ENCODE measurements around the gene ZSWIM6. TPM values are rescaled to one million over a fixed set of nuclear protein-coding genes. Genes with fewer than 3 reads are reported as not detected.

The ZSWIM6 gene
- total RNA-seq, 1 donor from 2014 or later: 5.9 TPM

DNA sequence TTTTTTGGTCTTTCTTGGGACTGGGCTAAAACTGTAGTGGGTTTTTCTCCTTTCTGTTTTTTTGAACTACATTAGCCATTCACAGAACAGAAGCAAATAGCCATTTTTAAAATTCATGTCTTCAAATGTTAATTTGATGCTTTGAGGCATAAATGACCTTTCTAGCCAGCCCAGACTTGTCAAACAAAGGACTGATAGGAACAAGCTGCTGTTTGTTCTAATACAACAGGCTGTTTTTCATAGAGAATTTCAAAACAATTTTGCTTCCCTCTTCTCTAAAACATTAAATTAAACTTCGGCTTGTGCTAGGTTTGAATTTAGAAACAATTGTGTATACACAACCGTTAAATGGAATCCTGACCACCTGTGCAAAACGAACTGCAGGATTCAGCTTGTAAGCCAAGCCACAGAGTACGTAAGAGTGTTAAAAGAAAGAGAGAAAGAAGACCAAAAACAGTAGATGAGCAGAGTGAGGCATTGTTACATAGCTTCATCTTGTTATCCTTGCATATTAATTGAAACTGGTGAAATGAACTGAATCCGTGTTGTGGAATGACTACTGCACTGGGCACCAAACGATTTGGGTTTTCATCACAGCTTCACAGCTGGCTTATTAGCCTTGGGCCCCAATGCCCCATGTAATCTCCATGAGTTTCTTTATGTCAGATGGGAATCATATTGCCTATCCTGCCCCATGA lies 100.0 kb downstream of the ZSWIM6 start:
- intact Hi-C loops (cut with micrococcal nuclease): no loop called here

DNA sequence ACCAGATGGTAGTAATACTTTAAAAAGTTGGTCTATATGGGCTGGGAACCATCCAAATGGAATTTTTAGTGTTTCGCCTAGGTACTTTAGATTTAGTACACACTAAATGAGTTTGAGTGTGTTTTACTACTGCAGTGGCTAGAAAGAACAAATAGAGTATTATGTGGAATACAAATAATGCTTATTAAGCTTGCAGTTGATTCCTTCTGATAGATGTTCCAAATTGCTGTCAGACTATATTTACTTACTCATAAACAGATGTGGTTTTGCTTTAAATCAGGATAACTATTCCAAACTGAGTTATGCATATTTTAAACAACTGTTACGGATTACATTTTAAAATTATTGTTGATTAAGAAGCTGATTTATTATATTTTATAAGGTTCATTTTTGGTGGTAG lies 103.3 kb downstream of the ZSWIM6 start:
- intact Hi-C loops (cut with micrococcal nuclease): no loop called here

DNA sequence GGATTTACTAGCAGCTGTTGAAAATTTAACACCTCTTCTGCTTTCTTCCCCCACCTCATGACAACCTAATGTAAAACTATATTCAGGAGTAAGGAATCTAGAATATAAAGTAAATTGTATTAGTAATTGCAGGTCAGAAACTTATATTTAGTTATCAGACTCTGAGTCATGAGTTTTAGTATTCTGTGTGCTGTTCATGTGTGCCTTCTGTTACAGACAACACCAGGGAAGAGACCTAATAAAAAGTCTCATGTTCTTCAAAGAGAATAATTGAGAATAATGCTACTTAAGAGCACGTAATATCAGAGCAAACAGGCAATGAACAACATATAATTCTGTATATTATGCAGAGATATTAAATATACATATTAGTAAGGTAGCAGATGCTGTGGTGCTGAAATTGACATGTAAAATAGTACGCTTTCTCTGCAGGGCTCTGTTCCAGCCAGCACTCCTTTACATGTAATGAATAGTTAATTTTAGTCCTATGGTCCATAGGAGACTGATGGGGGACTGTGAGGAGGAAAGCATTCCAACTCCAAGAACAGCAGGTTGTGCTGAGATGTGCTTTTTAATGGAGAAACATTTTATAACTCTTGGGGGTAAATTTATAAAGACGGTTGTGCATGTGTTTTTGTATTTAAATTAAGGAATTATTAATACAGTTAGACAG lies 106.4 kb downstream of the ZSWIM6 start:
- intact Hi-C loops (cut with micrococcal nuclease): no loop called here

DNA sequence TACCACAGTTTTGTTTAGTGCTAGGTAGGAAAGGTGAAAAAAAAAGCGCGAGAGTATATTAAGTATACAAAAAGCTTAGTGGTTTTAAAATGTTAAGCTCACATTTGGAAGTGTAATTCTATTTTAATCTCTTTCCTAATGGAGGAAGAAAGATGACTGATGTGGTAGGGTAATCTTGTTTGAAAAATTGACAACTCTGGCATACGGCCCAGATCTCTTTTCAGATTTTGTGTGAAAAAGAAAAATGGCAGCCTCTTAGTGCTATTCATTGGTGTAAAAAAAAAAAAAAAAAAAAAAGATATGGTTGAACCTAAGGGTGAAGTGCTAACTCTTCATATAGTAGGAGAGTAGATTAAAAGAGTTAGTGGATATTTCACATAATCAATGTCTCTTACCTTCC lies 108.0 kb downstream of the ZSWIM6 start:
- intact Hi-C loops (cut with micrococcal nuclease): no loop called here

DNA sequence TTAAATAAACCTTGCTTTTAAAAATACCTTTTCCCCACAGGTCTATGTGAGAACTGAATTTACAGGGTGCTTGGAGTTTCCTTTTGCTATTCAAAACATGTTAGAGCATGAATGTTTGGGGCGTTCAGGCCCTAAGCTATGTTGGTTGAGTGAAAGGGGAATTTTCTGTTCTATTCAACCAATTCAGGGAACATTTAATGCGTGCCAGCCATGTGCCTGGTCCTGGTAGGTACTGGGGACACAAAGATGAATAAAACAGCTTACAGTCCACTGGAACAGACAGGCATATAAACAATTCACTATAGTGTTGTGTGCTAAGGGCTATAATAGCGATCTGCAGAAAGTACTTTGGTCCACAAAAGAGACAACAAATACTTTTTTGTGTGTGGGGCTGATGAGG lies 108.5 kb downstream of the ZSWIM6 start:
- intact Hi-C loops (cut with micrococcal nuclease): no loop called here

DNA sequence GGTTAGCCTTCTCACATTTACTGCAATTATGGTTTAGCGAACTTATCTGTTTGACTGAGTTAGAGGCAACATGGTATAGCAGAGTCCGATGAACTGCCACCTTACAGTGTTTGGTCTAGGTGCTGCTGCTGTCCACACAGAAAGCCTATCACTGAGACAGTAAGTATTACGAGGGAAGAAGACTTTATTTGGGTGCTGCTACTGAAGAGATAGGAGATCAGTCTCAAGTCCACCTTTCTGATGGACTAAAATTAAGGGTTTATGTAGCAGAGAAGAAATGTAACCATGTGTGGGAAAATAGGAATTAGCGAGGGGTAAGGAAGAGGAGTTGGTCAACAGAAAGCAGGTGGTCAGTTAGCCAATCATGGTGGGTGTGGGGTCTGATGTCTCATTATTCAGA lies 109.7 kb downstream of the ZSWIM6 start:
- intact Hi-C loops (cut with micrococcal nuclease): no loop called here

DNA sequence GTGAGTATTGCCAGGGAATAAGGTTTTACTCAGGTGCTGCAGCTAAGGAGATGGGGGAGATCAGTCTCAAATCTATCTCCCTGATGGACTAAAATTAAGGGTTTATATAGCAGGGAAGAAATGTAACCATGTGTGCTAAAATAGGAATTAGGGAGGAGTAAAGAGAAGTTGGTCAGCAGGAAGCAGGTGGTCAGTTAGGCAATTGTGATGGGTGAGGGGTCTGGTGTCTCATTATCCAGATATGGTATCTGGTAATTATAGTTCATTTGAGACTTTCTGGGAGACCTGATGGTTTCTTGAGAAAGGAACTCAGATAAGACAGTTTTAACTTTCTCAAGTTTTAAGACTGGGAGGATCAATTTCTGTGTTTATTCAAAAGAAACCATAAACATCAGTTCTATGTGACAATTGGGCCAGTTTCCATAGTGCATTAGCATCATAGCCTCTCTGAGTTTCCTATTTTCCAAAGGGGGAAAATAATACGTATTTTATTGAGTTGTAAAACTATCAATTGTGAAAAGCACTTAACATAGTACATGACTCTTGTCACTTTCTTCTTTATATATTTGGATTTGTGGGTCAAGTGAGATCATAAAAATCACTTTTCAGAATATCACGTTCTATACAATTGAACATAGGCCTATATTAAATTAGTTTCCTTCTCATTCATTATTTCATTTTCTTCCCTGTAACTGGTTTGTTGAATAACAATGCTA lies 115.9 kb downstream of the ZSWIM6 start:
- intact Hi-C loops (cut with micrococcal nuclease): no loop called here

DNA sequence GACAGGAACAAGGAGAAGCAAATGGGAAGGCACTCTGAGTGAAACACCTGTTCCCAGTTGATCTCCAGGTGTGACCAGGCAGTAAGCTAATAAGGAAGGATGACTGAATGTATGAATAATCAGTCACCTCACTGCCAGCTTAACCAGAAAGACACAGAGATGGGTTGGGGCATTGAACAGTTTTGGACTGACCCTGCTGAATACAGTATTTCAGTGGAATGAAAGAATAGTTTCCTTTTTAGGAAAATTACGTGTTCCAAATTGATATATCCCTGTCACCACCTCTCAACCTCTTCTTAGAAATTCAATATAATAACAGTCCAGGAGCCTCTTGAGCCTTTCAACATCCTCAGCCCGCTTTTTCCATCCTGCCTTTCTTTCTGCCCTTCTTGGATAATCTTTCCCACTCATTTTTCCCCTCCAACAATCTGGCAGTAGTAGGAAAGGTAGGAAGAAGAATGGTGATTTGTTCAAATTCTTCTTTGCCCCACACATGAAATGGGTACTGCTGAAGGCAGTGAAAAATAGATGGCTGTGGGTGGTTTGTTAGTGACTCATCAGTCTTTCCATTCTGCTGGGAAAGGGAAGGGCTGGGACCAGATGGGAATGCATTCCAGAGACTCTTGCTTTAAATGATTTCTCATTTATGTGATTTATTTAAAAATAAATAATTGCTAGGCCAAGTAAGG lies 117.9 kb downstream of the ZSWIM6 start:
- intact Hi-C loops (cut with micrococcal nuclease): no loop called here

DNA sequence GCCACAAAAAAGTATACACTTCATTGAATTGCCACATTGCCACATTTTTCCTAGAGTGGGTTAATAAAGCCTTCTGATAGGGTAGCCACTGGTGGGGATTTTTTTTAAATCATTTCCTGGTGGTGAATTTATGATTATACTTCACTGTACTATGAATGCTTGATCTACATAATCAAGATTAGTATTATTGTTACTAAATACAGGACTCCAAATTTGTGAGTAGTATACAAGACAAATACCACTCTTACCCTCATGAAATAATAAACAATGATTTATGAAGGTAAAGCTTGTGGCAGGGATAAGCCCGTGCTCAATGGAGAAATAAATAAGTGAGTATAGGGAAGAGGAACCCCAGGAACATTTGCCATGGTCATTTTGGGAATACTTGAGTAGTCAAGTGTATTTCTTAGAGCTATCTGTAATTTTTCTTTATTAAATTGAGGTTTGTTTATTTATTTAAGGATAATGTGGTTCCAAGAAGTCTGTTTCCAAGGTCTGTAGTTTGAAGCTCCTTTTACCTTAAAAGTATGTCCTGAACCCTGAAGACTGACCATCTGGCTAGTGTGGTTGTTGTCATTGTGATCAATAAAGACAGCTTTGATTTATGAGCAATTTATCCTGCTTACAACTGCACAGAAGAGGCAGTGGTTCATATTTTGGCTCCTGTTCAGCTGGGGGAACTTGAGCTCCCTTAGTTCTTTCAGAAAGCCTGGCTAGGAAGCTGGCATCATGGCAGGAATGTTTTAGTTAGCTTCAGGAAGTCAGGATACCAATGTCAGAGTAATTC lies 118.6 kb downstream of the ZSWIM6 start:
- intact Hi-C loops (cut with micrococcal nuclease): no loop called here

DNA sequence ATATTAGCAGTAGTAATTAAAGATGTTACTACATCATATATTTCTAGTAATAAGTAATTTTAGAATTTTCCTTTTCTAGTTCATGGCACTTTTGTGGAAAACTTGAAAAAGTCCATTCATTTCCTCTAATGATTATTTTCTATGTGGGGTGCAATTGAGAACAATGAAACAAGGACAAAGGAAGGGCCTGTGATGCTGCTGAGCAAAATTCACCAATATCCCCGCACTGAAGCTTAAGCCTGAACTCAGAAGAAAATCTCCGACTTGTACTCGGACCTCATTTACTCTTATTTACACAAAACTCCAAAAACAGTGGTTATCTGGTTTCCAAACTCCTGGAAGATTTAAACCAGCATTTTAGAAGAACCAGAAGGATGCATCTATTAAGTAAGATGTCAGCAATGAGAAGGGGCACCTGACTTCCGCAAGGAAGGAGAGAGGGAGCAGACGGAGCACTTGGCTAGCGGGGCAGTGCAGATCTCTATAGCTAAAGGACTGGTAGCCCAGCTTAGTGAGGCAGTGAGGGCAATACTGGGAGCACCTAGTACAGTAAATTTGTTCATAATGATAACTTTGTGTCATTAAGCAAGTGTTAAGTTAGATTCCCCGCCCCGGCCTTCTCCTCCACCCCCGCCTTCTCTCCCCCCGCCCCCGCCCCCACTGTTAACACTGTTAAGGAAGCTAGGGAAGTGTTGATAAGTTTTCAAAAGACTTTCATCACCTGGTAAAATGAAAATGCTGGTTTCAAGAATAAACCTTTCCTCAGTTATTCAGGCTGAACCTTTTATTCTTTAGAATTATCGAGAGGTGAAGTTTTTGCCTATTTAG lies 123.3 kb downstream of the ZSWIM6 start:
- intact Hi-C loops (cut with micrococcal nuclease): no loop called here

DNA sequence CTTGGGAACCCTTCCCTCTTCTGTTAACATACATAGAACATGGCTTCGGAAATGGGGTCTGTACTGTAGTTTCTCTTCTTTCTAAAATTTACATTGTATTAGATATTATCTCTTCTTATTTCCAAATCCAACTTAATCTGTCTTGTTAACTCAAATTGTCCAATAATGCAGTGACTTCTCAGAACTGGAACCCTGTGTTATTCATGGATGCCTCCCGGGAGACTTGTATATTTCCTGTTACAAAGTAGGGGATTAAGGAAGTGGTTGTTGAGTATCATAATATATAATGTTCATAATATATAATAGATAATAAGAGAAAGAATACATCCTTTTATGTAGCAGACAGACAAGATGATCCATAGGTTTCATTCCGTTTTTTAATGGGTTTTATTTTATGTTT lies 128.4 kb downstream of the ZSWIM6 start:
- intact Hi-C loops (cut with micrococcal nuclease): no loop called here

DNA sequence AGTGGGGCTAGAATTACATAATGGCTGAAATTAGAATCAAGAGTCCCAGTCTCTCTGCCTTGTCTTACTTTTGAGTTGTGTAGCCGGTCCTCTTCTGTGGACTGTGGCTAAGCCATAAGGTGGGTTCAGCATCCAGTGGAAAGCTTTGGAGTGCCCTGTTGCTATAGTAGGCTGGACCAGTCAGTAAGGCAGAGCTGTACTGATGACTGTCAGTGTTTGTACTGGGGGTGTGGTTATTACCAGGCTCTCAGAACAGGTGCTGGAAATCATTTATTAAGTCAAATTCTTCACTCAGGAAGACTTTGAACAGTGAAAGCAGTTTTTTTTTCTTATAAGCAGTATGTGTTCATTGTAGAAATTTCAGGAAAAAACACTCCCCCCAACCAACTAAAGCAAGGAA lies 129.4 kb downstream of the ZSWIM6 start:
- intact Hi-C loops (cut with micrococcal nuclease): no loop called here

DNA sequence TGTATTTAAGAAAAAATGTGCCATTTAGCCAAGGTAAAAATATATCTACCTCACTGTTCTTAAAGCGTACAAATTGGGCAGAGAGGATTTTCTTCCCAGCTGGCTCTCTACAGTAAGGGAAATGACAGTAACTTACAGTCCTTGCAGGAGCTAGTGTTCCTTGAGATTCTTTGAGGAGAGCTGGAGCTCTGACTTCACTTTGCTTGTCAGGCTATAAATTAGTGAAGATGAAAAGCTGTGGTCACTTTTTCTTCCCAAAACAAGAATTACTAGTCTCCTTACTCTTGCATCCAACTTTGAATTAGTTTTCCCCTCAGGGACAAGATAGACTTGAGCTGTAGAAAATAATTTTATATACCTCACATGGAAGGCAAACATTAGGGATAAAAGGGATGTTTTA lies 129.9 kb downstream of the ZSWIM6 start:
- intact Hi-C loops (cut with micrococcal nuclease): no loop called here

DNA sequence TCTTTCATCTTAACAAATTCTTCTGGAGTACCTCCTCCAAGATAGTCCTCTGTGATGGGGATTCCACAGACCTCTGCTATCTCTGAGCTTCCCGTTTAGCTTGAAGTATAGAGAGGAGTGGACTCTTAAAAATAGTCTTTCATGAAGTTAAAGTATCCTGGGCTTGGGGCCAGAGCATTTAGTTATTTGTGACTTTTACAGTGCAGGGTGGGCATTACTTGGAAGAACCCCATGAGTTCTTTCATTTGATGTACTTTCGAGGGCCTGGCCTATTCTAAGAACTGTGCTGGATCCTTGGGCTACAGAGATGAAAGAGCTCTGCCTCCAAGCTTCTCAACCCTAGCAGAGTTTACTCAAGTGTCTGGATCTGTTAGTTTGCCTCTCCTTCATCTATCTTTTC lies 131.5 kb downstream of the ZSWIM6 start:
- intact Hi-C loops (cut with micrococcal nuclease): no loop called here

DNA sequence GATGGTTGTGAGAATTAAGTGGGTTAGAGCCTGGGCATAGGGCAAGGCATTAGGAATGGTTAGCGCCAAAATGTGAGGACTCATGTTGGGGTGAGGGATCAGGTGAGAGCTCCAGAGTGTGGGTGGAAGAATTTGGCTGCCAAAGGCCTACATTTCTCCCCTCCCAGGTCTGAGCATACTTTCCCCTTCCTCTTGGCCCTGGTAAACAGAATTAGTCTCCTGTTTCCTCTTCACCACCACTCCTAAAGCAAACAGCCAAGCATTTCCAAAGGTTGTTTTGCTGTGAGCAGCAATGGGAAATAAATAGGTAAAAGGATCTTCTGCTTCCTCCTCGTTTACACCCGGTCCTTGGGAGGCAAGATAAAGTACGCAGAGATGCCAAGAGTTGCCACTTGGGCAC lies 132.5 kb downstream of the ZSWIM6 start:
- intact Hi-C loops (cut with micrococcal nuclease): no loop called here

DNA sequence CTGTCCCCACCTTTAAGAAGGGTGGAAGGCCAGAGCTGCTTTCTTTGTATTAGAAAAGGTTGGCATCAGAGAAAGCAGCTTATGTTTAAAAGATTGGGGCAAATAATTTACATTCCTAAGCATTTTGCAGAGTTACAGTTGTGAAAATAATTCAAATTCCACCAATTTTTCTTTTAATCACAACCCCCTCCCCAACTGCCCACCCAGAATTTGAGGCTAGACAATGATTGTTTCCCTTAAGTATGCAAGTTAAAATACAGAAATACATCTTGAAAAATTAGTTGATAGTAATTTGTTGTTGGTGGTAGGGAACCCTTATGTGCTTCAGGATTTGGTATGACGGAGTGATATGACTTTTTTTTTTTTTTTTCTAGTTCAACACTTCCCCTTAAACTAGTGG lies 133.0 kb downstream of the ZSWIM6 start:
- intact Hi-C loops (cut with micrococcal nuclease): no loop called here

DNA sequence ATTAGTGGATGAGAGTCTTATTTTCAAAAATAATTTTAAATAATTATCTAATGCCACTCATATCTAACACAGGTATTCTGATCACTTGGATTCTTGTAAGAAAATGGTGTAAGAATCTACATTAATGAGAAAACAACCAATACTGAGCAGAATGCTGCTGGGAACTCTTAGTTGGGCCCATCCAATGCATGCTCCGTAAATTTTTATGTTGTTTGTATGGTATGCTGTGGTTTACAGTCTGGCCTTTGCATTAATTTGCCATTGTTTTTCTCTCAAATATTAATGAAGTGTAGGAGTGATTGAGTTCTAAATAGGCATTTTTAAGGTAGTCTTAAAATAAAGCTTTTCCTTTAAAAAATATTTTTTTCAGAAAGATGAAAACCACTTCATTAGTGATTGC lies 133.4 kb downstream of the ZSWIM6 start:
- intact Hi-C loops (cut with micrococcal nuclease): no loop called here

DNA sequence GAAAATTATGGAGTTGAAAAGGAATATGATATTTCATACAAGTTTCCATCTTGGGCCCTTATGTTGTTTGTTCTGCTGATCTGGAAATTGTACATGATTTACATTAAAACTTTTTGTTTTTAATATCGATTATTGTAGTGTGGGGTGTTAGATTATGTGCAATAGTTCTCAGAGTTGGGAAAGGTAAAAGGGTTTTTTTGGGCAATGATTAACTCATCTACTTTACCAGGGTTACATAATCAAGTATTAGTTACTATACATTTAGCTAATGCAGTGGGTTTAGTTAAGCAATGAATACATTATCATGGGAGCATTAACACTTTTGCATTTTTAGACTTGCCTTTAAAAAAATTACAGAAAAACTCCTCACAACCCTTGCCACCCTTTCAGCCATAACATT lies 134.0 kb downstream of the ZSWIM6 start:
- intact Hi-C loops (cut with micrococcal nuclease): no loop called here

DNA sequence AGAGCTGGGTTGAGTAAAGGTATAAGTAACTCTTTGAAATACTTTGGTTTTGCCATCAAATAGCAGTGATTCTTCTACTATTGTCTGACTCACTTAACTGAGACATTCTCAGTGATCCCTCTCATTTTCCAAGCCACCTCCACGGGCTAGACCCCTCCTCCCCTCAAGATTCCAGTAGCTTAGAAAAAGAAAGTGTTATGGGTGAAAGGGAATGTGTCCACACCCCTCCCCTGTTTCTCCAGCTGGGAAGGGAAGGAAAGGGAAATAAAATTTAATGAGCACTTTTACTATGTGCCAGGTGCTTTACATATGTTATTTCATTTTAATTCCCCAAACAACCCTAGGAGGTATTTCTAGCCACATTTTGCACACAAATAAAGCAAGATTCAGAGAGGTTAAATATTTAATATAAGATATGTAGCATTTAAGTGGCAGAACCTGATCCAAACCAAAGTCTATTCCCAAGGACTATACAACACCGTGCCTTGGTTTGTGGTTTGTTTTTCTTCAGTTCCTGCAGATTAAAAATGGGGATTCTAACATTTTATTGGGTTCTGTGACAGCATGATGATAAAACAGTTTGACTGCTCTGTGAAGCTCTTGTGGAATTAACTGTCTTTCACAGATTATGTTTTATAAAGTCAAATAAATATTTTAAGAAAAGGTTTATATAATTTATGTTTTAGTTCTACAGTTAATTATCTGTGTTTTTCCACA lies 135.9 kb downstream of the ZSWIM6 start:
- intact Hi-C loops (cut with micrococcal nuclease): no loop called here

DNA sequence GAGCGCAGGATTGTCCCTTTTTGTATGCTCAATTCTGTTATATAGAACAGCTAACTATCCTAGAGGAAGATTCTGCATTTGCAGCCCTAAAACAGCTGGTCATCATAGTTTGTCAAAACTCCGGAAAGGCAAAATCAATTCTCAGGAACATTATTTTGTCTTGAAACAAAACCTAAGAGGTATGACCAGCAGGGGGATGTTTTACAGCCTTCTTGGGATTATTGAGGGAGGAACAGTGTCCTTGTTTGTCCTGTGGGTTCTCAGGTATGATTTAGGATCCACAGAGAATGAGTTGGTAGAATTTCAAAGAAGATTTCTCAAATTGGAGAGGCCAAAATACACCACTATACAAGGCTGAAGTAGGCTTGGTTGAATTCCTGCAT lies 136.4 kb downstream of the ZSWIM6 start:
- intact Hi-C loops (cut with micrococcal nuclease): no loop called here

All from T-helper 1 cell treated with Interleukin-12 subunit alpha and Interleukin-12 subunit beta and Interleukin-4 antibody, amounts not matched to agents 30 ng/mL and 1 ng/mL, for 36 hours (primary cell).